Right lobe of liver (tissue), 4 donors: Measurements from ENCODE around the gene VPS37D.
"Not testable (repeated sequence)": the region's sequence is repeated elsewhere in the genome, so short reads cannot be mapped to it uniquely, and the experiment has no call there.

ENCODE experiments used
- CTCF ChIP-seq, 4 donors: fragments of 200-600 bp in 3 of 4; fragments of 450-650 bp in 1 of 4; IDR thresholded peaks; one replicate each; pipeline versions ENCODE4 v1.5.1 to v1.8.0; 2016 to 2022; ENCODE audit warnings: antibody characterized with exemption in 4 of 4, mild to moderate bottlenecking in 2 of 4
- POLR2A ChIP-seq: fragments of 450-650 bp; IDR thresholded peaks from one replicate; pipeline ENCODE4 v1.6.1; 2017; ENCODE audit warnings: antibody characterized with exemption, mild to moderate bottlenecking
- donor health status: DM: no; HTN: no; CAD: no.
- donor health status: DM: no; HTN: no; CAD: no.
- donor health status: DM: no; HTN: yes; CAD: no.

- TF ChIP-seq POLR2A; CTCF (IDR thresholded peaks at IDR 0.05): not testable (repeated sequence)
These were observed 12.3 kb upstream of the VPS37D start for GRCh38 chr7:73655309-73655708.
